Urinary bladder (tissue), 4 donors: ENCODE measurements around the gene APCDD1L. TPM values are rescaled to one million over a fixed set of nuclear protein-coding genes. Genes with fewer than 3 reads are reported as not detected.

Experiments
- DNase-seq: peaks from one replicate; pipeline ENCODE4 v3.0.0-alpha.2; 2015; ENCODE audit errors: extremely low spot score
- H3K27ac ChIP-seq: one replicate; pipeline ENCODE4 v1.5.1; 2013; ENCODE audit warnings: low read depth, mild to moderate bottlenecking, moderate library complexity
- H3K36me3 ChIP-seq: one replicate; pipeline ENCODE4 v1.6.1; 2013; ENCODE audit warnings: mild to moderate bottlenecking, moderate library complexity; ENCODE audit not compliant: insufficient read depth
- H3K4me1 ChIP-seq: one replicate; pipeline ENCODE4 v1.6.1; 2013; ENCODE audit warnings: mild to moderate bottlenecking, moderate library complexity; ENCODE audit not compliant: insufficient read depth
- H3K4me3 ChIP-seq: one replicate; pipeline ENCODE4 v1.5.1; 2013; ENCODE audit warnings: low read depth, low read length
- WGBS: extraction: QIAGEN DNeasy Blood & Tissue Kit; methylation state at CpG from one replicate; pipeline ENCODE4 v1.1.7; 2013; 5-methylcytosine and 5-hydroxymethylcytosine counted together
- polyA plus RNA-seq: library from polyadenylated mRNA; stranded (reverse); fragments of 200-250 nt; gene quantifications from one replicate; pipeline ENCODE4 v1.2.3, GENCODE V29; 2013
- total RNA-seq: library from RNA; depleted of rRNA; stranded (reverse); fragments of >200 nt; gene quantifications from one replicate; pipeline ENCODE4 v1.2.3, GENCODE V29; 2014
- donor health status: healthy with polysubstance abuse.
- donor health status: healthy.

Gene APCDD1L
- total RNA-seq (3.9 TPM), polyA plus RNA-seq (5.6 TPM)

DNA sequence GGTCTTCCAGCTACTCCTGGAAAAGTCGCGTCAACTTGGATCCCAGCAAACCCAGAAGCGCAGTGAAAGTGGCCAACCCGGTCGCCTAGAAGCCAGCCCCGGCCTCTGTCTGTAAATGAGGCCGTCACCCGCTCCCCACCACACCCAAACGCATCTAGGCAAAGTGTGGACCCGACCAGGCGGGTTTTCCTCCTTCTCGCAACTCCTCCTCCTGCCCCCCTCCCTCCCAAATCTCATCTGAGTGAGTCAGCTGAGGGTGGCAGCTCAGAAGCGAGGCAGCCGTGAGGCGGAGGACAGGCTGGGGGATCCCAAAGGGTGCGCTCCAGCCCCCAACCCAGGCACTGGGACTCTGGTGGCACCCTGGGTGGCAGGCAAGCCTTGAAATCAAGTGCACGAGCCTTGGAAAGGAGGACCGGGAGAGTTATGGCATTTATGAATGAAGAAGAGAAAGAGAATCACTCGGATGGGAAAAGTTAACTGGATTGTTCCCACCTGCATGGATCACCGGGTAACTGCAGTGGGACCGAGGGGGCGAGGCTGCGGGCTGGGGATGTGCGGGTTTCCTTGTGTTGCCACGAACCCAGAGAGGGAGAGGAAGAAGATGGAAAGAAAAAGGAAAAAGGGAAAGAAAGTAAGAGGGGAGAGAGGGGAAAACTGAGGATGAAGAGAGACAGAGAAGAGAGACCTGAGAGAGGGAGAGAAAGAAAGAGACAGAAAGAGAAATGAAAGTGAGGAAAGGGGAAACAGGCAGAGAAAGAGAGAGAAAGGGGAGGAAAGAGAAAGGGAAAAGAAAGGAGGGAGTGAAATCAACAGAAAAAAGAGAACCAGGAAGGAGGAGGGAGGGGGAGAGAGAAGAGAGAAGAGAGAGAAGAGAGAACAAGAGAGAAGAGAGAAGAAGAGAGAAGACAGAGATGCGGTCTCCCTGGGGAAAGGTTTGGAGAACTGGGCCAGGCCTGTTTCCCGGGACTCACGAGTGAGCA is at the start of gene APCDD1L:
Gene APCDD1L (minus strand): TSS at position 167 of the 980 bp plus-strand sequence. CDS start 692 bp downstream, outside the sequence.
- DNase-seq = no peak
- H3K36me3 ChIP-seq = no peaks in the 10 kb centered on the region
- H3K27ac ChIP-seq = no peak within 1 kb of the TSS
- H3K4me3 ChIP-seq = no peak within 1 kb of the TSS
- WGBS = 19% methylated on average over 28 of the region's 28 CpGs
- H3K4me1 ChIP-seq = no peaks in the 10 kb centered on the region

DNA sequence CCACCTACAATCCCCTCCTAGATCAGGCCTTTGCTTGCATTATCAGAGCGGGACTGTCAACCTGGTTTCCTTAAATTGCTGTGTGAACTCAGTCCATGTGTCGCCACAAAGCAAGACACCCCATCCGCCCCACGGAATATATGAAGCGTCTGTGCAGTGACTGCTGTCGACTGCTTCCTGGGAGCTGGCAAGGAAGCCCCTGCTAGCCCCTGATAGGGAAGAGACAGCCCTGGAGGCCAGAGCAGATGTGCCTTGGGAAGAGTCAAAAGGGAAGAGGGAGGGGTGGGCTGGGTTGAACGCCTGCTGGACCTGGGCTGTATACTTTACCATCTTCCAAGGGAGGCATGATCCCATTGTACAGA is 44.1 kb upstream of the APCDD1L start:
- Histone ChIP-seq H3K27ac (no peak overlapping the region), H3K36me3 (no peaks in the 10 kb centered on the region), H3K4me1 (no peaks in the 10 kb centered on the region), H3K4me3 (no peak overlapping the region)
- DNase-seq = no peak
- WGBS = 95% methylated on average over 7 of the region's 7 CpGs

DNA sequence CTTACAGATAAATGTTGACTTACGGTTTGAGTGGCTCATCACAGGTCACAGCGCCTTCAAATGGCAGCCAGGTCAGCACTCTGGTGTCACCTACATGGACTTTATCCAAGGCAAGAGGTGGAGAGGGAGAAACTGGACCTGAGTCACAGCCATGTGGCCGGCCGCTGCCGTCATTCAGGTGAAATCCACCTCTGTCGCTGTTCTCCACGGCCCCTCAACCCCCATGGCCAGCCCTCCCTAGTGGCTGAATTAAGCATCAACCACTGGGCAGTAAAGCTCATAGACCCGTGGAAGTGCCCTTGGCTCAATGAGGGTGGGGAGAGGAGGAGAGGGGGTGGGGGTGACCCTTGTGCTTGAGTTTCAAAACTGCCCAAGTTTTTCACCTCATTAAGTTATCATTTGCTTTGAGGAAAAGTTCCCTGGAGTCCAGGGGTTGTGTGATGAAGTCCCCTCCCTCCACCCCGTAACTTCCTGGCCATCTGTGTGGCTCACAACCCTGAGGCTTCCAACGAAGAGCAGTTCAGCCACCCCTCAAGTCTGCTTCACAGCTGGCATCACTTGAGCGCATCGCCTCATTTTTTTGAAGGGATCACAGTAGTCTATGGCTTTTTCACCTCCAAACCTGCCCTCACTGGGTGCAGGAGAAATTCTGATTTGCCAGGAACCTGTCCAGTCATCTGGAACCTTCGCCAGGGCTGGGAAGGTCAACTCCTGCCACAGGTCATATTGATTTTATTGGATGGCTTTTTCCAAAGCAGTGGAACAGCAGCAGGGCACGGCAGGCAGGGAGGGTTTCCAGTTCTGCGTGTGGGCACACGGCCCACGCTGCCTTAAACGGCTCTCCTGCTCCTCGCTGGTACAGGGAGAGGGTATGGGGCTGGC is 43.5 kb upstream of the APCDD1L start:
- Histone ChIP-seq H3K36me3 (no peaks in the 10 kb centered on the region), H3K27ac (no peak overlapping the region), H3K4me3 (no peak overlapping the region), H3K4me1 (no peaks in the 10 kb centered on the region)
- DNase-seq = no peak
- 85% methylated on average over 19 of the region's 19 CpGs for WGBS

DNA sequence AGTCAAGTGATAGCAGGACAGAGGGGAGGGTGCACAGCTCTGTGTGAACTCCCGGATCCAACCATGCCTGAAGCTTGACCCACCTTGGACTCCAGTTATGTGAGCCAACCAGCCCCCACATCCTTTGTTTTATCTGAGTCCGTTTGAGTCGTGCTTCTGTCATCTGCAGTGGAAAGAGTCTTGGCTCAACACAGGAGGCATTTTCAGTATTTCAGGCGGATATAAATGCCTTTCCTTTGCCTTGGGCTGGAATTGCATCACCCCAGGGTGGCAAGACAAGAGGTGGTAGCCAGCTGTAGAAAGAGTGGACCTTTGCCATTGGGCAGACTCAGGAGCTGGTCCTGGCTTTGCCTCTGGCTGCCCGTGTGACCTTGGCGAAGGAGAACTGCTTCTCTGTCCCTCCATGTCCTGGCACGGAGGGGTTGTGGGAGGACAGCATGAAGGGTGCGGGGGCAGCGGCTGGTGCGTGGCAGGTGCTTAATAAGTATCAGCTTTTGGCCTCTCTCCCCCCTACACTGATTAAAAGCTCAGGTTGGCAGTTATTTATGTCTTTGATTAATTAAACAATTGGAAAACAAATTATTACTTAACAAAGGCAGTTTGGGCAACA is 42.6 kb upstream of the APCDD1L start:
- DNase-seq = no peak
- Histone ChIP-seq H3K27ac (no peak overlapping the region), H3K4me1 (no peaks in the 10 kb centered on the region), H3K4me3 (no peak overlapping the region), H3K36me3 (no peaks in the 10 kb centered on the region)
- WGBS = 85% methylated on average over 10 of the region's 10 CpGs

DNA sequence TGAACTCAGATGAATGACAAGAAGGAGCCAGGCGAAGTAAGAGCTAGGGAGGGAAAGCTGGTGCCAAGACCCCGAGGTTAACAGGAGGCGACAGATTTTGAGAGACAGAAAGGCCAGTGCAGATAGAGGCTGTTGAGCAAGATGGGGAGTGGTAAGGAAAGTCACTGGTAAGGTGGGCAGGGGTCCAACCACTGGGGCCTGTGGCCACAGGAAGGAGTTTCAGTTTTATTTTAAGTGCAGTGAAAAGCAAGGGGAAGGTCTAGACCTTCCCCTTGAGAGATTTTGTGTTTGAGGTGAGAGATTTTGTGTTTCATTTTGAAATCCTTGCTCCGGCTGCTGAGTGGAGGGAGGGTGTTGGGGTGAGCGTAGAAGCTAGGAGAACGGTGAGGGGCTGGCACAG is 41.8 kb upstream of the APCDD1L start:
- H3K4me1 ChIP-seq = no peaks in the 10 kb centered on the region
- H3K36me3 ChIP-seq = no peaks in the 10 kb centered on the region
- no peak overlapping the region for H3K27ac ChIP-seq
- no peak overlapping the region for H3K4me3 ChIP-seq
- WGBS = 87% methylated on average over 6 of the region's 6 CpGs
- DNase-seq = no peak

DNA sequence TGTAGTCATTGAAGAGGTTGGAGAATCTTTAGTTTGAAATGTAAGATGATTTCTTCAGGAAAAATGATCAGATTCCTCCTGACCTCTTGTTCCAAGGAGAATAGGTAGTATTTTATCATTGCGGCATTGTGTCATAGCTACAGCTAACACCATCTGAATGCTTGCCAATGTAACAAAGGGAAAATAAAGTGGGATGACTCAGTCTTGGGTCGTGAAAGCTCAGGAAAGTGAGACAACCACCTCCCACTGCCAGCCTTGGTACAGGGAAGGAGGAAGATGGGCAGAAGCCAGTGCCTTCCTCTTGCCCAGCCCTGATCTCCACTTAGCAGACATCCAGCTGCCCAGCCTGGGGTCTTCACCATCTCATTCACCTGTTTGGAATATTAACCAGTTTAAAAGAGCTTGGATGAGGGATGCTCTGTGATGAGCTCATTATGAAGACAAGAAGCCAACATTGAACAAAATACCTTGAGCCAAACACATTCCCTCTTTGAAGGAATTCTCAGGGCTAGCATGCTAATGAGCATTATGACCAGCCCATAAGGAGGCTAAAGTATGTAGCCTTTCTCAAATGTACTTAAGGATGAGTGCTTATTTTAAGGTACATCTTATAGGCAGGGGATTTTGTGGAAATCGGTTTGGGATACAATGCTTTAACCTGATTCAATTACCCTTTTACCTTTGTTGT is 40.0 kb upstream of the APCDD1L start:
- Histone ChIP-seq H3K36me3 (no peaks in the 10 kb centered on the region), H3K27ac (no peak overlapping the region), H3K4me3 (no peak overlapping the region), H3K4me1 (no peaks in the 10 kb centered on the region)
- no peak for DNase-seq
- 65% methylated on average over 3 of the region's 3 CpGs for WGBS

DNA sequence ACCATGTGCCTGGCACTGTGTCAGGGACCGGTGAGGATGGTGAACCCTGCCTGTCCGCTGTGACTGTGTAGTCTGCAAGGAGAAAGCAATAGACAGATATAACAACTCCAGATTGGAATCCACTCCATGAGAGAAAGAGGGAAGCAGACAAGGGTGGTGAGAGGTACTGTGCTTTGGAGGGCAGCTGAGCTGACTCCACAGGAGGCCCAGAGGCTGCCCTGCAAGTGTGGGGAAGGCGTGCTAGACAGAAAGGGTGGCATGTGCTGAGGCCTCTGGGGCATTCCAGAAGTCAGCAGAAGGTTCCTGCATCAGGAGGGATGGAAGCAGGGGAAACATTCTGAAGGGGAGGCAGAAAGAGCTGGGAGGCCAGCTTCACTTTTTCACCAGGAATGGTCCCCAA is 39.3 kb upstream of the APCDD1L start:
- Histone ChIP-seq H3K36me3 (no peaks in the 10 kb centered on the region), H3K4me3 (no peak overlapping the region), H3K27ac (no peak overlapping the region), H3K4me1 (no peaks in the 10 kb centered on the region)
- 98% methylated on average over 3 of the region's 3 CpGs for WGBS
- DNase-seq = no peak

DNA sequence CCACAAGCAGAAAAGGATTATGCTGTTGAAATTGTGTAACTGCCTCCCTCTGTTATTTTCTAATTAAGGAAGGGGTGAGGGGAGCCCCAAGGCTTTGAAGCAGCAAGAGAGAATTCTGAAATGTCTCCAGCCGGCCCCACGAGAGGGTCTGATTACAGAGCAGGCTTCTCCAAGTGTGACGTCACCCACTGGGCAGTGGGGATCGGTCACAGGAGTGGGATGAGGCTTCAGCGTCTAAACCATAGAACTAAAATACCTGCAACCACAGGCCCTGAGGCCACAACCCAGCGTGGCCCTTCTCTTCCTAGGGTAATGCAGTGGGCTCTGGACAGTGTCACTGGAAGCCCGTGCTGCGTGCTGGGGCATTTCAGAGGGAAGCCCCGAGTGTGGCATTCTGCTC is 38.6 kb upstream of the APCDD1L start:
- no peaks in the 10 kb centered on the region for H3K36me3 ChIP-seq
- H3K27ac ChIP-seq = no peak overlapping the region
- WGBS = 37% methylated on average over 9 of the region's 9 CpGs
- peak; percentile 67 for DNase-seq
- H3K4me3 ChIP-seq = no peak overlapping the region
- H3K4me1 ChIP-seq = no peaks in the 10 kb centered on the region

DNA sequence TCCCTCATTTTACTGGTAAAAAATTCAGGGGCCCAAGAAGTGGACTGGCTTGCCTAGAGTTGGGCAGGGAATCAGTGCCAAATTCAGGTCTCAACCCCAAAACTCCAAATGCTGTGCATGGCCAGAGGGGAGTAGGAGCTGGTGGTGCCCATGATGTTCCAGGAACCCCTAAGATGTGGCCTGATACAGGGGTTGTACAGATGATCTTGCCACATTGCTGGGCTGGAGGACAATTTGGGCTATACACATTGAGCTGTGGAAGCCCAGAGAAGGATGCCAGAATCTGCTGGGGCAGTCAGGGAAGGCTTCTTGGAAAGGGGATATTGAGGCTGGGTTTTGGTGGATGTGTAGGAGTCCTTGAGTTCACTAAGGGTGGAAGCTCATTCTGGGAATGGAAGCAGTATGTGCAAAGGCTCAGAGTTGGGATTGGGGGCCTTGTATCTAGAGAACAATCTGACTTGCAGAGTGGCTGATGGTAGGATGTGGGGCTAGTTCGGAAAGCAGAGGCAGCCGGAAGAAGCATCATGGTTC is 38.0 kb upstream of the APCDD1L start:
- WGBS = 90% methylated on average over 2 of the region's 2 CpGs
- no peak for DNase-seq
- Histone ChIP-seq H3K36me3 (no peaks in the 10 kb centered on the region), H3K27ac (no peak overlapping the region), H3K4me1 (no peaks in the 10 kb centered on the region), H3K4me3 (no peak overlapping the region)

DNA sequence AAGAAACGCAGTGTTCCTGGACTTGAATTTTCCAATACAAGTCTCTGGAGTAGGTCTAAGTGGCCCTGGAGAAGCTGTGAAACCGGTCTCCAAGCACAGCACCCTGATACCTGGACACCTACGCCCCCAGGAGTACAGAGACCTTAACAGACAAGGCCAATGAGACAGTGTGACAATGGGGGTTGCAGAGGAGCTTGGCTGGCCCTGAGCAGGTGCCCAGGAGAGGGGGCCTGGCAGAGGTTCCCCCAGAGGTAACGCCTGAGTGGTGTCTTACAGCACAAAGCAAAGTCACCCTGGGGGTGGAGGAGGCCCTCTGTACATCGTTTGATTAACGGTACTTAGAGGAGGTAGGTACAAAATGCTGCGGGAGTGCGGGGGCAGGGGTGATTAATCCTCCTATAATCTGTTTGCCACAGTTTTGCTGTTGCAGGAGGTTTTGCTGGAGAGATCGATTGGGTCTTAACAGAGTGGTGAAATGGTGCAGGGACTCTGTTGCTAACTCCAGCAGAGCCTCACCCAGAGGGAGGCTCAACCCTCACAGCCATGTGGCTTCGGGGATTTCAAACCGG is 37.3 kb upstream of the APCDD1L start:
- Histone ChIP-seq H3K27ac (no peak overlapping the region), H3K36me3 (no peaks in the 10 kb centered on the region), H3K4me1 (no peaks in the 10 kb centered on the region), H3K4me3 (no peak overlapping the region)
- 92% methylated on average over 11 of the region's 11 CpGs for WGBS
- DNase-seq = no peak

DNA sequence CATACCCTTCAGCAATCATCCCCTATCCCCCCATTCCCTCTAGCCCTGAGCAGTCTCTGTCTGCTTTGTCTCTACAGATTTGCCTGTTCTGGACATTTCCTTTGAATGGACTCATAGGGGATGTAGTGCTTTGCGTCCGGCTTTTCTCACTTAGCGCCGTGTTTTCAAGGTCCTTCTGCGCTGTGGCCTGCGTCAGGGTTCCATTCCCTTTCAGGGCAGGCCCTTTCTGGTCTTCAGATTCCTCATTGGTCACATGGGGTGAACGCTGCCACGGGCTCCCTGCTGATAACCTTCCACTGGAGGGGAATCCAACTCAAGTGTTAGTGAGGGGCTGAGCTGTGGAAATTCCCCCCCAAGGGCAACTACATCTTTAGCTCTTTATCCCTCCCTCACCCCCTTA is 36.4 kb upstream of the APCDD1L start:
- no peak for DNase-seq
- H3K36me3 ChIP-seq = no peaks in the 10 kb centered on the region
- H3K27ac ChIP-seq = no peak overlapping the region
- H3K4me3 ChIP-seq = no peak overlapping the region
- no peaks in the 10 kb centered on the region for H3K4me1 ChIP-seq
- 94% methylated on average over 8 of the region's 8 CpGs for WGBS

DNA sequence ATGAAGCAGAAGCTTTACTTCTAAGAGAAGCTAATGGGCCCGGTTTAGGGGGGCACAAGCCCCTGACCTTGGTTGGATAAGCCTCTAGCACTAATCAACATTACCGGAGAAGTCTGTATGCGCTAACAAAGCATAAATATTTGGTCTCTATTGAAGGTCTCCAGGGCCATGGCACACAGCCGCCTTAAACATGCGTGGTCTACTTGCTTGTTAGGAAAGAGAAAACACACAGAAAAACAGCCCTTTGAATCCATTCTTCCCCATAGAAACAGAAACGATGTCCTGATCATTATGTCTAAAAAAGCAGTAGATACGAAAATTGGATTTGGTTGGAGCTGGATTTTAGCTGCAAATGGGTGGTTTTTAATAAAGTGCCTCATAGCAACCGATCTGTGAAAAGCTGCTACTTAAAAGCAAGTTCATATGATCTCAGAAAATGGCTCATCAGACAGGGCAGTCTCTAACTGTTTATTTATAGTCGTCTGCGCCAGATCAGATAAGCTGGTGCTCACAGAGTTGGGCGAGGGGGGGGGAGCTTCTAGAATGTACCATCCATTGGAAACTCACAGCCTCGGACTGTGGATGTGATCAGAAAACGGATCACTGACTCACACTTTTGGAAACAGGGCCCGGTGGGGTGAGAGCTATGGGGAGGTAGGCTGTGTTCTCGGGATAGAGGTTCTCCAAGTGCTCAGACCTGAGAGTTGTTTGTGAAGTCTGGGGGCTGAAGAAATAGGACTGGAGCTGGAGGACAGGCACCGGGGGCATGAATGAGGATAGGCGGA is 35.3 kb upstream of the APCDD1L start:
- no peaks in the 10 kb centered on the region for H3K4me1 ChIP-seq
- no peaks in the 10 kb centered on the region for H3K36me3 ChIP-seq
- no peak overlapping the region for H3K27ac ChIP-seq
- WGBS = 34% methylated on average over 17 of the region's 17 CpGs
- H3K4me3 ChIP-seq = no peak overlapping the region
- DNase-seq = peak; percentile 67
